ENCODE results near the gene AIP. TPM values are rescaled to one million over a fixed set of nuclear protein-coding genes. Genes with fewer than 3 reads are reported as not detected.

The AIP gene
- total and polyA plus RNA-seq, 2 of the 8 experiments (the other 6 are each of a cell fraction or from before 2014, with no cell fraction given): 29.8 to 54.4 TPM

- H3K36me3 ChIP-seq (ENCODE audit: control insufficient read depth in 2 of 4, insufficient read depth in 4 of 4, low read length in 3 of 4): peaks cover 6 to 18% (median 10%) of the 10 kb centered on the region in 4 experiments; a peak in 5 of 8 replicates
- TF ChIP-seq HDAC6 (IDR thresholded peaks at IDR 0.05; ENCODE audit: low read depth, low read length): no peak
- no peak for TF ChIP-seq TCF12 (IDR thresholded peaks at IDR 0.05; ENCODE audit: low read depth, low read length)
- TF ChIP-seq RXRA (IDR thresholded peaks at IDR 0.05; ENCODE audit: insufficient read depth, low read depth, low read length): no peak
- TF ChIP-seq BCL11A (IDR thresholded peaks at IDR 0.05; ENCODE audit: low read depth in 2 of 2, low read length in 2 of 2): no peak
- no peak for TF ChIP-seq SAP30 (IDR thresholded peaks at IDR 0.05; ENCODE audit: insufficient read depth, insufficient replicate concordance, low read length)
- no peak for TF ChIP-seq E2F6 (IDR thresholded peaks at IDR 0.05)
- TF ChIP-seq CBX8 (IDR thresholded peaks at IDR 0.05; ENCODE audit: borderline replicate concordance, low read depth, low read length): no peak
- no peak for TF ChIP-seq ATF2 (IDR thresholded peaks at IDR 0.05; ENCODE audit: low read length)
- no peak for TF ChIP-seq GABPA (IDR thresholded peaks at IDR 0.05; ENCODE audit: borderline replicate concordance, insufficient read depth, low read length)
- no peak for TF ChIP-seq CREB1 (IDR thresholded peaks at IDR 0.05)
Observed at GRCh38 chr11:67441731-67442351, 41.0 kb upstream of the AIP start.

More at GRCh38 chr11:67441731-67442351, 41.0 kb upstream of the AIP start:
- 94% methylated on average over 23 of the region's 28 CpGs; no CpG with 5 or more reads in 1 of the 2 experiments for WGBS, 2 experiments (ENCODE audit: extremely low coverage in 1 of 2, insufficient coverage in 1 of 2, insufficient read length in 1 of 2, insufficient replicate concordance in 2 of 2, low coverage in 1 of 2, low lambda C conversion rate in 2 of 2, missing lambda C conversion rate in 1 of 2)
- peaks cover 2% of the 10 kb centered on the region; the same call in 1 of the 2 replicates for H3K23me2 ChIP-seq (ENCODE audit: low read depth, low read length)
- no peaks in the 10 kb centered on the region for H3K79me2 ChIP-seq (ENCODE audit: control insufficient read depth in 1 of 2, insufficient read depth in 2 of 2, low read length in 2 of 2)
- peaks cover 4 to 15% of the 10 kb centered on the region in 2 experiments for H4K20me1 ChIP-seq (replicated peaks in 1 of 2; ENCODE audit: control insufficient read depth in 1 of 2, insufficient read depth in 2 of 2, low read length in 2 of 2)
- peak overlapping the region; percentile 51; the same call in 1 of the 2 replicates for H4K8ac ChIP-seq (ENCODE audit: extremely low read depth, insufficient read depth, low read length)
- no peak overlapping the region for H4K91ac ChIP-seq (replicated peaks; ENCODE audit: insufficient read length, low read length)
- no peak overlapping the region for H3K27ac ChIP-seq (ENCODE audit: low read depth, low read length)
- peak overlapping the region in 1 of 2 experiments; percentile 62; a peak in 2 of 4 replicates for H3K4me2 ChIP-seq (ENCODE audit: insufficient read depth in 1 of 2, low read depth in 2 of 2, low read length in 2 of 2)
- H2AK5ac ChIP-seq (ENCODE audit: low read depth, low read length): no peak overlapping the region
- DNase-seq (ENCODE audit: low read depth in 1 of 2, low spot score in 2 of 2): no peak
- CTCF ChIA-PET (ENCODE audit: partially characterized antibody): no interaction called here
- POLR2A ChIA-PET (ENCODE audit: partially characterized antibody): interaction anchor here (1.3 to 12.5 kb wide), 9 partner anchors 9 to 49 kb away, joined by 3 to 104 read pairs (median 7); partner anchors contain the start of genes CARNS1 and PPP1CA
- no peak overlapping the region for H4K5ac ChIP-seq (ENCODE audit: insufficient read length, low read depth, low read length)
- H2BK15ac ChIP-seq (ENCODE audit: low read length): no peak overlapping the region
- H3K18ac ChIP-seq (ENCODE audit: extremely low read depth, low read length): no peak overlapping the region
- H3K14ac ChIP-seq (ENCODE audit: insufficient read length): no peak overlapping the region
- H2AFZ ChIP-seq (ENCODE audit: low read length): no peak overlapping the region
- H3K27me3 ChIP-seq (replicated peaks in 1 of 4; ENCODE audit: control insufficient read depth in 3 of 4, extremely low read depth in 1 of 4, insufficient read depth in 3 of 4, low read length in 3 of 4): no peaks in the 10 kb centered on the region
- H2BK120ac ChIP-seq (replicated peaks; ENCODE audit: low read depth, low read length): no peak overlapping the region
- no peak overlapping the region for H2BK20ac ChIP-seq (ENCODE audit: low read length)
- no peak overlapping the region; the same call in 1 of the 2 replicates for H2BK12ac ChIP-seq (ENCODE audit: low read depth, low read length)
- H3K56ac ChIP-seq (replicated peaks; ENCODE audit: insufficient read length, low read depth, low read length): no peak overlapping the region
- H3K4me3 ChIP-seq (ENCODE audit: extremely low read depth in 1 of 4, insufficient read depth in 2 of 4, low read depth in 3 of 4, low read length in 4 of 4): no peak overlapping the region
- H3K9me3 ChIP-seq (ENCODE audit: insufficient read depth in 2 of 2, low read depth in 1 of 2, low read length in 1 of 2): no peaks in the 10 kb centered on the region
- H3K79me1 ChIP-seq (ENCODE audit: low read depth, low read length): 0 out of 2 replicates have a peak, but pooled peaks cover 2% of the 10 kb centered on the region
- no peak for FAIRE-seq
- no peak overlapping the region; a peak in 1 of 7 replicates for H3K9ac ChIP-seq (replicated peaks in 1 of 4; ENCODE audit: extremely low read depth in 1 of 4, low read depth in 3 of 4, low read length in 3 of 4)
- no peak overlapping the region for H2BK5ac ChIP-seq (ENCODE audit: low read depth, low read length)
- H3K4ac ChIP-seq (replicated peaks; ENCODE audit: insufficient read length, low read depth, low read length): no peak overlapping the region
- no peak overlapping the region for H3K23ac ChIP-seq (ENCODE audit: insufficient read length)
- peaks cover 0 to 14% (median 8%) of the 10 kb centered on the region in 4 experiments; a peak in 6 of 7 replicates for H3K4me1 ChIP-seq (replicated peaks in 1 of 4; ENCODE audit: control insufficient read depth in 3 of 4, insufficient read depth in 4 of 4, low read length in 3 of 4)

Data from H1 (cell line).